Stimulated activated CD4-positive, alpha-beta T cell treated with anti-CD3 and anti-CD28 coated beads, Interleukin-1b, Interleukin-23, amount 100 ng/mL, for 4 hours (primary cell): ENCODE data around the gene ADGRB3.

ENCODE experiments used
- DNase-seq, 2 donors: peaks; one replicate each; pipeline ENCODE4 v3.0.0-alpha.2; 2020; ENCODE audit warnings: low read depth in 2 of 2

The ADGRB3 gene

GRCh38 chr6:69122407-69122773, 487.3 kb downstream of the ADGRB3 start:
- no peak for DNase-seq

DNA sequence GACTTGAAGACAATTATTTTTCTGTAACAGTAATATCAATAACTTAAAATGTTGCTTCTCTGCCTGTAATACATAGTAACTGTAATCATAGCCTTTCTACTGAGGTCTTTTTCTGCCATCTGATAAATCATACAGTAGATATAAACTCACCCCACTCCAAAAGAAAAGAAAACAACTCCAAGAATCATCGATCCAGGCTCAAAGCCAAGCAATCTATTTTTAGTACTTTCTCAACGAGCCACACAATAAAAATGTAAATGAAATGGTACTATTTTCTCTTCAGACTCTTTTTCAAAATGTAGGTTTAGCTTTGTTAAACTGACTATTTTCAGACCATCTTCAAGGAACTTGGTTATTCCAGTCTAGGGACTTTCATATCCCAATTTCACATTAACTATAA, 493.3 kb downstream of the ADGRB3 start:
- DNase-seq: no peak

DNA sequence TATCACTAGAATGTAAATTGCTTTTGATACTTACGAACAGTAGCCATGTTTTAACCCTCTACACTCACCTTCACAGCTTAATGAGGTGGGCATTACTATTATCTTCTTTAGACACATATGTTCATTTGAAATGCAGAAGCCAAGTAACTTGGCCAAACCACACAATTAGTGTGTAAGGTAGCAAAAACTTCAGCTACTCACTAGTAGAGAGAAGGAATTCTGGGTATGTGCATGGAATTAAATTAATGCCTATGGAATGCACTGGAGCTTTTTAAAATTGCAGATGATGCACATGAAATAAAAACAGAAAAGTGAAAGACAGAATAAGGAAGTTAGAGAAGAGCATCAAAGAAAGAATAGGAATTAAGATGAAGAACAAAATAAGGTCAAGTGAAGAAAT, 494.0 kb downstream of the ADGRB3 start:
- no peak for DNase-seq

DNA sequence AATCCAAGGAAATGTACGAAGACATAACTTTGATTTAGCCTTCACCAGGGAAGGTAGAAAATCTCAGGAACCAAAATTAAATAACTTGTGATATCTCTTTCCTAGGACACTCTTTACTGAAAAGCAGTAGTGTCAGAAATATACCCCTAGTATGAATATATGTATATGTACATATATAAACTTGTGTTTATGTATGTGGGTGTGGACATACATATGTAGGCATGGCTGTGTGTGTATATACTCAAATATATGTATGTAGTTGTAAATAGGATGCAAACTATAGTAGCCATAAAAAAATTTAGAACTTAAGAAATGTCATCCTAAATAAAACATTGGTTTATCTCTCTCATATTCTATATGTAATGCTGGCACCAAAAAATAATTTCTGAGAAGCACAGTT, 500.8 kb downstream of the ADGRB3 start:
- DNase-seq: no peak

- no peak for DNase-seq
These were observed 503.1 kb downstream of the ADGRB3 start for GRCh38 chr6:69138148-69138547.

- DNase-seq: no peak
These were observed 503.9 kb downstream of the ADGRB3 start for GRCh38 chr6:69138893-69139494.

DNA sequence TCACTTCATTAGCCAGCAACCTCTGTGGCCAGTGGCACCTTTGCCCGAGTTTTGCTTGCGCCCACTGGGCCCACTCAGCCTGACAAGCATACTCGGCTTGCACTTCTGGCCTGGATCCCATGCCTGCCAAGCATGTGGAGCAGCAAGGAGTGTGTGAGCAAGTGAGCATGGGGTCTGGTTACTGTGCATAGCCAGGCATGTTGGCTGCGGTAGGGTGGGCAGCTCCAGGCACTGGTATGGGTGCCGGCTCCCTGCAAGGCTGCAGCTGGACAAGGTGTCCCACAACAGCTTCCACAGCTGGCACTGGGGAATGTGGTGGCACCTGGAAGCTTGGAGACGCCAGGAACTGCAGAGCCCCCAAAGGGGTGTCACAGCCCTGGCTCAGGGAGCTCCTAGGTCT, 510.0 kb downstream of the ADGRB3 start:
- DNase-seq: no peak

- DNase-seq: no peak
These were observed 511.3 kb downstream of the ADGRB3 start for GRCh38 chr6:69146385-69146784.

- DNase-seq: no peak
These were observed 520.4 kb downstream of the ADGRB3 start for GRCh38 chr6:69155467-69155866.

DNA sequence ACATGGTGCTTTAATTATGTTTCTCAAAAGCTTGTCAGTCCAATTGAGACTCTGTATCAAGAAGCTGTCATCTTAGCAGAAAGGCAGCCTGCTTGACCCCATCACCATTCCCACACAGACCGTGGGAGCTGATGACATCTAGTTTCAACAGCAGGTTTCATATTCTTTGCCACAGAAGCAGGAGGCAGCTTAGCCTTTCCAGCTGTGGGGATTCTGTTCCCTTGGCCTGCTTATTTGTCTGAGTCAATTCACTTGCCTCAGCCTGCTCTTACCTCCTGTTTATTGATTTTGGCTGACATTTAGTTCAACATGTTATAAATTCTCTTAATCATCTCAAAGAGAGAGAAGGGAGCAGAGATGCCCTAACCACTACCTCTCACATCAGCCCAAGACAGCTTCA, 527.7 kb downstream of the ADGRB3 start:
- DNase-seq: no peak

DNA sequence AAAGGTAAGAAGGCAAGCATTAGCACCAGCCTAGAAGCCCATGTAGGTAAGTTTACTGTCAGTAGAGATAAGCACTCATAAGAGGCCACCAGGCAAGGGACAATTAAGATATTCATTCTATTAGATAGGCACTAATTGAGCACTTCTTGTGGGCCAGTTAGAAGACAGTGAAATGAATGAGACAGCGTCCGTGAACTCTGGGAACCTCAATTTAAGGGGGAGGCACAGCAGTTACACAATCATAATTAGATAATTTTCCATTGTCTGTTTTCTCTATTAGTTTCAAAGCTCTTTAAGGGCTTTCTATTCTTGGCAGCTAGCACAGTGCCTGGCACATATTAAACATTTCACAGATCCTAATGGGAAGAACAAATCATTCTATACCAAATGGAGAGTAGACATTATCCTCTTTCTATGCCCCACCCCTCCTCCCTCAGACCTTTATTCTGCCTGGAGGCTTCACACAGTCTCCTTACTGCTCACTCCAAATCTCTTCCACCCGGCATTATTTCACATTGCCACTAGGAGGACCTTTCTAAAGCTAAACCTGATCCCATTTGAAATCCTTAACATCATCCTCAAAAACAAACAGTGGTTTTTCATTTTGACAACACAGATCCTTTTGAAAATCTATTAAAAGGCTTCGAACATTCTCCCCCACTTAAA, 529.6 kb downstream of the ADGRB3 start:
- no peak for DNase-seq

DNA sequence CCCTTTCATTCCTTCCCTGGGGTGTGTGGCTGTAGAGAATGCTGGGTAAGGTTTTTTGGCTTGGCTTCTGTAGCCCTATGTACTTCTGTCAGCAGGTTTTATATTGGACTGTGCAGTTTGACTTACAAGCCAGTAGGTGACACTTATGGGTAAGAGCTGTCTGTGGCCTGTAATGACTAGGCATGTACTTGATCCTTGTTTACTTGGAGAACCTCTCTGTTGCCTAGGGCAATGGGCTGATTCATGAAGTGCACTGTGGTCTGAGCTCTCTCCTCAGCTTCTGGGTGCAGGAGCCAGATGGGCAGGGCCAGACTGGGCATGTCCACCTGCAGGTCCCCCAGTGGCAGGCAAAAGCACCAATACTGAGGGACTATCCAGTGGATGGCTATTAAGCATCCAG, 544.6 kb downstream of the ADGRB3 start:
- no peak for DNase-seq

- DNase-seq: no peak
These were observed 545.4 kb downstream of the ADGRB3 start for GRCh38 chr6:69180361-69181067.

GRCh38 chr6:69181964-69182363, 546.9 kb downstream of the ADGRB3 start:
- no peak for DNase-seq

DNA sequence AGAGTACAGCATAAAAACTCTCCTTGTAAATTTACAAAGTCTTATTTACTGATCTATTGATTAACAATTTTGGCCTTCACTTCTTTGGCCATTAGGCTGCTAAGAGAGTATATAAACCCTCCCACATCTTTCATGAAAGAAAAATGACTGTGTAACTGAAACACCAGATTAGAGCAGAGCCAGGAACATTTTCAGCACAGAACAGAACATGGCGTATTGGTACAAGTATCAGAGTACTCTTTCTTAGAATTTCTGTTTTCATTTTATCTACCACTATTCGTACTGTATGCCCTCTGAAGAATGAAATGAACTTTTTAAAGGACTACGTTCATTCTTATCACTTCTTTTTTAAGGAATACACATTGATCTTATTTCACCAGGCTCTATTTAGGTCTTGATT, 550.2 kb downstream of the ADGRB3 start:
- DNase-seq: no peak

DNA sequence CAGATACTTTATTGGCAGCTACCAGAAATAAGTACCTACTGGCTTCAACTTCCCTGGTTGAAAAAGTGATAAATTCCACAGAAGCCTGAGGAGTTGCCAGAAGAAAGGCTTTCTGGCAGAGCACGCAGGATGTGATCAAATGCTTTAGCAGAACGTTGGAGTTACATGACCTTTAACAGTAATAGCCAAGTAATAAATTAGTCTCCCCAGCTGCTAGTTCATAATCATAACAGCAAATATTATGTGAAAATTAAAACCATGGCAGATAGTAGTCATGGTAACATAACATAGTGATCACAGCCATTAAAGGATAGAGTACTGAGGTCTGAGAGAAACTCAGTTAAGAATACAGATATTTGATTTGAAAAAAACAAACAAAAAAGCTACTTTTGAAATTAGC, 567.7 kb downstream of the ADGRB3 start:
- DNase-seq: no peak

- no peak for DNase-seq
These were observed 581.0 kb downstream of the ADGRB3 start for GRCh38 chr6:69216127-69216526.

- no peak for DNase-seq
These were observed 582.3 kb downstream of the ADGRB3 start for GRCh38 chr6:69217343-69217742.

DNA sequence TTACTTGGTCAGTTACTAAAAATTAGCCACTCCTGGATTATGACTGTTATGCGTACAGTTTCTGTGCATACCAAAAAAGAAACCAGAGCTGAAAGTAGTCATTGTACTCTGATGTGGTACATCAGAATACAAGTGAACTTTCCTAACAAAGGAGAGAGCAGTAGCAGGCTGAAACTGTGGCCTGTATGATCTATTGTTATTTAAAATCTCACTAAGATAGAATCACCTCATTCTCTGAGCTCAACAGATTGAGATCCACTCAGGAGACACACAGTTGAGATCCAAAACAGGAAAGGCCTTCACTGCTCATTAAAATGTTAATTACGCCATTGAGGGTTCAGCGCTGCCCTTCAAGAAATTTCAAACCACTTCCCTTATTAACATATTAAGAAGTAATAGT, 585.3 kb downstream of the ADGRB3 start:
- no peak for DNase-seq

GRCh38 chr6:69232008-69232407, 596.9 kb downstream of the ADGRB3 start:
- DNase-seq: no peak

GRCh38 chr6:69232496-69232895, 597.4 kb downstream of the ADGRB3 start:
- DNase-seq: no peak

DNA sequence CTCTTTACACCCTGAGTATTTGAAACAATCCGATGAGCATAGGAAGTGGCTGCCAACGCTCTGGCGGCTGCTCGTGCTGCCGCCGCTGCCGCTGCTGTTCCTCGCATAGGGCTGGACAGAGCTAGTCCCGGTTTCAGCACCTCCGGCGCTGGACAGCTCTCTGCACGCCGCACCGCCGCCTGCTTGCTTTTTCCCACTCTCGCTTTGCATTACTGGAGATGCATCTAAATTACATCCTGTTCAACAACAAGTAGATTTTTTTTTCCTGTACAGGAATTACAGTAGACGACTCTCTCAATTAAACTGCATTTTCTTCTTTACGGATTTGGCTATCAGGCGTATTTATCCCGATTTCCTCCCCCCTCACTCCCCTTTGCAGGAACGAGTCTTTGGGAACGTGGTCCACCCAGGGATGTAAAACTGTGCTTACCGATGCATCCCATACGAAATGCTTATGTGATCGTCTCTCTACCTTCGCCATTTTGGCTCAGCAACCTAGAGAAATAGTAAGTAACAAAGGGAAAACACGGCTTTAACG, 597.9 kb downstream of the ADGRB3 start:
- DNase-seq: peak in 1 of 2 donors; percentile 16

DNA sequence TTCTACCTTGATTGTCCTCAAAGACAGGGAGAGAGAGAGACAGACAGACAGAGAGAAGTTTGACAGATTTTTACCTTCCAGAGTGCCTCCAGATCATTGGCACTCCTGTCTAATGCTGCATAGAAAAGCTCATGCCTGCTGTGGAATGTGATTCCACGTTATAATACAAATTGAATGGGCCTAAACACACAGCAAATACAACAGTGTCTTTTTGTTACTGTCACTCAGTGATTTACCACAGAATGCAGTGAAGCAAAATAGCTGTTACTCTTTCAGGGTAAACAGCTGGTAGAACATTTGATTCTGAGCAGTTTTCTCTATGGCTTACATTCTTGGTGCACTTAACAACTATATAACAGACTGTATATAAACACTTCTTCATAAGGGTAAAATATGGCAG, 603.0 kb downstream of the ADGRB3 start:
- no peak for DNase-seq
